OCI-LY1 (cell line): ENCODE data around the gene RALB.

ENCODE experiments used
- H2AFZ ChIP-seq: fragments of 200-600 bp; sonication (generic), shearing (Covaris generic); 2 replicates; pipeline ENCODE4 v1.6.0; 2014; ENCODE audit warnings: antibody characterized with exemption, mild to moderate bottlenecking, low read length
- H3F3A ChIP-seq: fragments of 200-600 bp; sonication (generic), shearing (Covaris generic); 2 replicates; pipeline ENCODE4 v1.6.0; 2014; ENCODE audit warnings: mild to moderate bottlenecking, antibody characterized with exemption, low read length, moderate library complexity; ENCODE audit not compliant: insufficient read depth
- H3K27ac ChIP-seq: fragments of 200-600 bp; sonication (generic); 2 replicates; pipeline ENCODE4 v1.5.1; 2014; ENCODE audit warnings: low read length, mixed run types, mild to moderate bottlenecking, low read depth; ENCODE audit not compliant: poor library complexity, severe bottlenecking
- H3K27me3 ChIP-seq: fragments of 200-600 bp; sonication (generic); 2 replicates; pipeline ENCODE4 v1.6.0; 2014; ENCODE audit warnings: antibody characterized with exemption, mild to moderate bottlenecking, low read length, moderate library complexity; ENCODE audit not compliant: insufficient read depth
- H3K36me3 ChIP-seq: fragments of 200-600 bp; sonication (generic); 2 replicates; pipeline ENCODE4 v1.6.1; 2014; ENCODE audit warnings: mild to moderate bottlenecking, antibody characterized with exemption, low read length, moderate library complexity, mixed read lengths; ENCODE audit not compliant: insufficient read depth
- H3K4me1 ChIP-seq: fragments of 200-600 bp; sonication (generic); 2 replicates; pipeline ENCODE4 v1.5.1; 2014; ENCODE audit warnings: mild to moderate bottlenecking, low read length, moderate library complexity; ENCODE audit not compliant: insufficient read depth, severe bottlenecking
- H3K4me2 ChIP-seq: fragments of 200-600 bp; sonication (generic), shearing (Covaris generic); 2 replicates; pipeline ENCODE4 v1.6.1; 2014; ENCODE audit warnings: low read length
- H3K4me3 ChIP-seq: fragments of 200-600 bp; sonication (generic); 2 replicates; pipeline ENCODE4 v1.5.1; 2014; ENCODE audit warnings: low read length, low read depth, mild to moderate bottlenecking, mixed read lengths; ENCODE audit not compliant: poor library complexity, severe bottlenecking
- H3K79me2 ChIP-seq: fragments of 200-600 bp; shearing (Covaris generic); 2 replicates; pipeline ENCODE4 v1.6.1; 2016; ENCODE audit warnings: mixed run types, low read length, mixed read lengths; ENCODE audit not compliant: insufficient read depth
- H3K9ac ChIP-seq: fragments of 200-600 bp; sonication (generic), shearing (Covaris generic); 2 replicates; pipeline ENCODE4 v1.6.1; 2014; ENCODE audit warnings: mild to moderate bottlenecking, low read length, mixed read lengths
- H3K9me2 ChIP-seq: fragments of 200-600 bp; sonication (generic), shearing (Covaris generic); 2 replicates; pipeline ENCODE4 v1.6.1; 2014; ENCODE audit warnings: low read depth, mild to moderate bottlenecking, low read length, mixed read lengths
- H3K9me3 ChIP-seq: fragments of 200-600 bp; shearing (Covaris generic); 2 replicates; pipeline ENCODE4 v1.6.1; 2014; ENCODE audit warnings: low read length, mixed read lengths
- H4K20me1 ChIP-seq: fragments of 200-600 bp; sonication (generic), shearing (Covaris generic); 2 replicates; pipeline ENCODE4 v1.6.0; 2016; ENCODE audit warnings: mild to moderate bottlenecking, low read length; ENCODE audit not compliant: insufficient read depth
- EZH2 ChIP-seq: fragments of 200-600 bp; sonication (generic), shearing (Covaris generic); IDR thresholded peaks from 2 replicates; pipeline ENCODE4 v1.8.0; 2017; ENCODE audit warnings: borderline replicate concordance, mixed run types, mild to moderate bottlenecking, antibody characterized with exemption, low read length, moderate library complexity, mixed read lengths
- TF ChIP-seq, protein P1 (sequence below): fragments of 200-600 bp; sonication (generic), shearing (Covaris generic); IDR thresholded peaks from 2 replicates; pipeline ENCODE4 v1.5.1; 2017; ENCODE audit warnings: mild to moderate bottlenecking, antibody characterized with exemption, low read length, moderate library complexity, mixed read lengths

The RALB gene

DNA sequence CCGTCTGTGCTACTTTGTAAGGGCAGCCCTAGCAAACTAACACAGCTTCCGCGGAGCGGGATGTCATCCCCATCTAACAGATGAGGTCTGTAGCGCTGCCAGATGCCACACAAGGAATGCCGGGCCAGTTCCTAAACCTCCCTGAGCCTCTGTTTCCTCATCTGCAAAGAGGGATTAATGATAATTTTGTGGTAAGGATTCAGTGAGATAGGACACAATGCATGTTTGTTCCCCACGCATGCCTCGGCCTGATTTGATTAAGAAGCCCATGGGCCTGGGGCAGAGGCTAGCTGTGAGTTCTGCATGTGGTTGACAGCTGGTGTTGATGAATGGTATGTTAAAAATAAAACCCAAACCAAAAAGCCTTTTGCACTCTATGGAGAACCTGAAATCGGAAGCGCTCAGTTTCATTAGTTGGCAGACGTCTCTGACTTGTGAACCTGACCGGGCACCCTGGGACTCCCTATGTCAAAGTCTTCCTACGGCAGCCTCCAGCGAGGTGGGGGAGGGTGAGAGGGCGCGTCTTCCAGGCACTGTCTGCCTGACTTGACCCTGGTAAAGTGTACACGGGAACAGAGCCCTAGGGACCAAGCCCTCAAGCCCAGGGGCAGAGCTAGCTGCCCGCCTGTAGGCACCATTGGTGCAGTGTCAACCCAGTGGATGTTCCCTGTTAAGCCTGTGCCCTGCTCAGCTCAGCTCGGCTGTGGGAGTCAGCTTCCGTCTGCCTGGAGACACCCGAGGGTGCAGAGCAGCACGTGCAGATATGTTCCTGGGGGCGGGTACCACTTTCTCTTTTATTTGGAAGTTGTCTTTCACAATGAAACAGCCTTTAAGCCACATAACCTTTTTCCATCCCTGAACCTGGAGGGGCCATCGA is 78.5 kb downstream of the RALB start:
- no peaks in the 10 kb centered on the region for H3K4me1 ChIP-seq
- H3K4me3 ChIP-seq: no peak overlapping the region
- TF ChIP-seq, protein P1, sequence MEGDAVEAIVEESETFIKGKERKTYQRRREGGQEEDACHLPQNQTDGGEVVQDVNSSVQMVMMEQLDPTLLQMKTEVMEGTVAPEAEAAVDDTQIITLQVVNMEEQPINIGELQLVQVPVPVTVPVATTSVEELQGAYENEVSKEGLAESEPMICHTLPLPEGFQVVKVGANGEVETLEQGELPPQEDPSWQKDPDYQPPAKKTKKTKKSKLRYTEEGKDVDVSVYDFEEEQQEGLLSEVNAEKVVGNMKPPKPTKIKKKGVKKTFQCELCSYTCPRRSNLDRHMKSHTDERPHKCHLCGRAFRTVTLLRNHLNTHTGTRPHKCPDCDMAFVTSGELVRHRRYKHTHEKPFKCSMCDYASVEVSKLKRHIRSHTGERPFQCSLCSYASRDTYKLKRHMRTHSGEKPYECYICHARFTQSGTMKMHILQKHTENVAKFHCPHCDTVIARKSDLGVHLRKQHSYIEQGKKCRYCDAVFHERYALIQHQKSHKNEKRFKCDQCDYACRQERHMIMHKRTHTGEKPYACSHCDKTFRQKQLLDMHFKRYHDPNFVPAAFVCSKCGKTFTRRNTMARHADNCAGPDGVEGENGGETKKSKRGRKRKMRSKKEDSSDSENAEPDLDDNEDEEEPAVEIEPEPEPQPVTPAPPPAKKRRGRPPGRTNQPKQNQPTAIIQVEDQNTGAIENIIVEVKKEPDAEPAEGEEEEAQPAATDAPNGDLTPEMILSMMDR: no peak
- TF ChIP-seq EZH2: no peak
- no peaks in the 10 kb centered on the region for H3K36me3 ChIP-seq
- no peak overlapping the region for H3K27ac ChIP-seq
- H3K9ac ChIP-seq: no peak overlapping the region
- H3K4me2 ChIP-seq: no peak overlapping the region
- H3K9me3 ChIP-seq: 0 out of 2 replicates have a peak, but pooled peaks cover 4% of the 10 kb centered on the region
- peaks cover 8% of the 10 kb centered on the region; the same call in 1 of the 2 replicates for H3K27me3 ChIP-seq
- no peak overlapping the region for H2AFZ ChIP-seq
- no peaks in the 10 kb centered on the region for H4K20me1 ChIP-seq
- no peaks in the 10 kb centered on the region for H3F3A ChIP-seq
- no peaks in the 10 kb centered on the region for H3K9me2 ChIP-seq
- no peaks in the 10 kb centered on the region for H3K79me2 ChIP-seq

DNA sequence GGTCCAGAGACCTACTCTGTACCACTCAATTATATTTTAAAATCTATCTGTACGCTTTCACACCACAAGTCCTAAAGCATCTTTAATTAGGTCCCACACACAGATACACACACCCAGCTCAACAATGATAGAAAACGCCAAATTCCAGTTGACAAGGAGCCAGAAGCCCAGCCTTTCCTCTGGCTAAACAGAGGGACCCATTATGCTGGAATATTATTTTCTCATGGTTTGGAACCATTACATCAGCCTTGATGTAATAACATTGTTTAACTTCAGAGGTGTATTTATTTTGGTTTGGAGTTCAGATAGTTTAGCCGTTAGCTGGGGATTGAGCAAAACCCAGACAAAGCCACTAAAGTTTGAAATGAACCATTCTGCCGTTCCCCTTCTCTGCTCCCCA is 79.3 kb downstream of the RALB start:
- Histone ChIP-seq H3F3A (no peaks in the 10 kb centered on the region), H3K4me1 (no peaks in the 10 kb centered on the region)

DNA sequence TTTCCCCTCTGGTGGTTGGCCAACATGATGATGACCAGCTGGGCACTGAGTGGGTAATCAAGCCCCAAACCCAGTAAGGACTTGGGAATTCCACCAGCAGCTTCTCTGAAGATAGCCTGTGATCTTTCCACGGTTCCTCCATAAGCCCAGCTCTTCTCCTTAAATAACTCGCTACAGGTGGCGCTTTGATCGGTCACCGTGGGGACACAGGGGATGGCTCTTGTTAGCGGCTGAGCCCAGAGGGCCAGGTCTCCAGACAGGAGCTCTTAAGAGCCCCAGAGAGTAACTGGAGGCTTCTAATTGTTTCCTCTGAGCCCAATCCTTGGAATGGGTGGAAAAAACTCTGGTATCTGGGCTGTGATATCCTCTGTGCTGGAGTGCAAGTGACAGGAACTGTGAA is 79.7 kb downstream of the RALB start:
- H2AFZ ChIP-seq: no peak overlapping the region
- no peak overlapping the region for H3K9ac ChIP-seq
- H3K4me2 ChIP-seq: no peak overlapping the region
- H3K4me3 ChIP-seq: no peak overlapping the region
- H3K79me2 ChIP-seq: no peaks in the 10 kb centered on the region
- H3K36me3 ChIP-seq: no peaks in the 10 kb centered on the region
- no peaks in the 10 kb centered on the region for H3K9me2 ChIP-seq
- 0 out of 2 replicates have a peak, but pooled peaks cover 4% of the 10 kb centered on the region for H3K9me3 ChIP-seq
- H3K4me1 ChIP-seq: no peaks in the 10 kb centered on the region
- H3K27ac ChIP-seq: no peak overlapping the region
- TF ChIP-seq, protein P1: no peak
- no peak for TF ChIP-seq EZH2
- H3F3A ChIP-seq: no peaks in the 10 kb centered on the region
- no peaks in the 10 kb centered on the region for H4K20me1 ChIP-seq
- peaks cover 8% of the 10 kb centered on the region; the same call in 1 of the 2 replicates for H3K27me3 ChIP-seq

More for the DNA sequence above, 79.3 kb downstream of the RALB start:
- Histone ChIP-seq H3K27ac (no peak overlapping the region), H3K4me3 (no peak overlapping the region), H2AFZ (no peak overlapping the region), H3K36me3 (no peaks in the 10 kb centered on the region), H4K20me1 (no peaks in the 10 kb centered on the region), H3K9me2 (no peaks in the 10 kb centered on the region), H3K9me3 (0 out of 2 replicates have a peak, but pooled peaks cover 4% of the 10 kb centered on the region), H3K4me2 (no peak overlapping the region), H3K9ac (no peak overlapping the region), H3K79me2 (no peaks in the 10 kb centered on the region), H3K27me3 (peaks cover 8% of the 10 kb centered on the region; the same call in 1 of the 2 replicates)
- TF ChIP-seq, protein P1: no peak
- TF ChIP-seq EZH2: no peak
